Ovary (tissue), 9 donors: ENCODE measurements around the gene CORO1C. TPM values are rescaled to one million over a fixed set of nuclear protein-coding genes. Genes with fewer than 3 reads are reported as not detected.
A peak's percentile ranks its signal among the peaks of the same experiment; 100 is the strongest.

Source experiments
- DNase-seq, 5 donors: peaks; one replicate each; pipeline ENCODE4 v3.0.0-alpha.2; 2019 to 2020
- H3K27ac ChIP-seq, 2 donors: fragments of 200-600 bp; one replicate each; pipeline versions ENCODE4 v1.5.1 to v1.8.0; 2019 to 2022
- H3K27me3 ChIP-seq: fragments of 200-600 bp; one replicate; pipeline ENCODE4 v1.8.0; 2022
- H3K36me3 ChIP-seq: fragments of 200-600 bp; sonication (generic); one replicate; pipeline ENCODE4 v1.5.1; 2019
- H3K4me1 ChIP-seq: one replicate; pipeline ENCODE4 v1.8.1; 2013; ENCODE audit warnings: mild to moderate bottlenecking, moderate library complexity; ENCODE audit not compliant: insufficient read depth
- H3K4me3 ChIP-seq: fragments of 200-600 bp; sonication (generic); one replicate; pipeline ENCODE4 v1.5.1; 2017
- H3K9me3 ChIP-seq, 2 donors: fragments of 200-600 bp in 1 of 2; sonication (generic) in 1 of 2; one replicate each; pipeline versions ENCODE4 v1.5.1 to v1.8.1; 2013 to 2019; ENCODE audit warnings: mild to moderate bottlenecking in 1 of 2, moderate library complexity in 1 of 2
- CTCF ChIP-seq, 3 donors: fragments of 450-650 bp in 2 of 3; fragments of 200-600 bp in 1 of 3; IDR thresholded peaks; one replicate each; pipeline versions ENCODE4 v1.5.1 to v1.8.0; 2016 to 2022; ENCODE audit warnings: antibody characterized with exemption in 3 of 3, mild to moderate bottlenecking in 1 of 3
- EP300 ChIP-seq: sonication (generic); formaldehyde crosslinking; IDR thresholded peaks from one replicate; pipeline ENCODE4 v1.6.1; 2017; ENCODE audit warnings: antibody characterized with exemption
- POLR2A ChIP-seq: fragments of 450-650 bp; IDR thresholded peaks from one replicate; pipeline ENCODE4 v1.6.1; 2017; ENCODE audit warnings: antibody characterized with exemption, mild to moderate bottlenecking, moderate library complexity
- WGBS, 3 donors: extraction: QIAGEN DNeasy Blood & Tissue Kit in 1 of 3; methylation state at CpG; one replicate each; pipeline versions ENCODE4 v1.1.5 to v1.1.7; 2013 to 2017; 5-methylcytosine and 5-hydroxymethylcytosine counted together
- intact Hi-C, 4 donors: fragments of 100-400 bp; cut with DNase I; formaldehyde crosslinking; loops; one replicate each; pipeline versions ENCODE4 v1.11.0 to v1.15.1; 2022 to 2023
- polyA plus RNA-seq, 2 donors: library from polyadenylated mRNA; stranded (reverse); fragments of 200-250 nt in 1 of 2; fragments of 350-450 nt in 1 of 2; fragmentation: Illumina TruSeq in 1 of 2; extraction: RNeasy Lipid Tissue Mini Kit (QIAGEN cat#74804) in 1 of 2; gene quantifications; one replicate each; pipeline ENCODE4 v1.2.3, GENCODE V29; 2013 to 2014
- total RNA-seq, 7 donors: library from RNA; depleted of rRNA in 2 of 7; stranded (reverse); fragments of >200 nt in 2 of 7; fragmentation: NEBNext Ultra II Directional in 3 of 7; extraction: Animal tissue kit (Norgen Biotek cat#: 25700) in 3 of 7; gene quantifications; one replicate each; pipeline versions ENCODE4 v1.1.0 to v1.2.4, GENCODE V29; 2016 to 2023
- donor health status: DM: no; HTN: no; CAD: no; lungs with moderate emphysema.
- donor health status: DM: no; HTN: no; CAD: no.
- donor health status: Bipolar disorder and iron deficiency.
- donor health status: DM: yes; HTN: yes; CAD: no.
- donor health status: DM: no; HTN: no; CAD: no.
- donor health status: DM: yes; HTN: yes; CAD: no.

Gene CORO1C
- total and polyA plus RNA-seq, 9 donors, result 35.1 to 143 (median 113) TPM

DNA sequence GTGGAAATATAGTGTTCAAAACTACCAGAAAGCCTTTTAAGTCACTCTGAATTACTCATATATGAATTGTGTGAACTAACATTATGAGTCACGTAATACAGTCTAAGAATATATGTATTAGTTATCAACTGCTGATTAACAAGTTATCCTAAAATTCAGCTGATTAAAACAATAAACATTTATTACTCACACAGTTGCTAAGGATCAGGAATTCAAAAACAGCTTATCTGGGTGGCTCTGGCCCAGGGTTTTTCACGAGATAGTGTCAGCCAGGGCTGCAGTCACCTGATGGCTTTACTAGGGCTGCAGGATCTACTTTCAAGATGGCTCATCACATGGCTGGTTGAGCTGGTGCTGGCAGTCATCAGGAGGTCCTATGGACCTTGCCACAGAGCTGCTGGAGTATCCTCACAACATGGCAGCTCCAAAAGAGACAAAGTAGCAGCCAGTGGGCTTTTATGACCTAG, 36.5 kb downstream of the CORO1C start:
- no peak for DNase-seq
- Histone ChIP-seq H3K27me3 (no peaks in the 10 kb centered on the region), H3K9me3 (no peaks in the 10 kb centered on the region), H3K4me3 (no peak overlapping the region), H3K27ac (peak overlapping the region in 1 of 2 donors; percentile 9), H3K36me3 (no peaks in the 10 kb centered on the region), H3K4me1 (peaks cover 21% of the 10 kb centered on the region)
- WGBS, 3 donors, result 67 to 80% (median 70%) methylated on average over 2 of the region's 2 CpGs
- intact Hi-C loops, result loop anchor here in 2 of 4 donors (5.0 kb wide), 1 partner anchor 37 kb away; the partner anchor contains the start of gene CORO1C (in 2 of the 2)
- TF ChIP-seq POLR2A (no peak), EP300 (no peak), CTCF (IDR thresholded peaks at IDR 0.05) (no peak)

DNA sequence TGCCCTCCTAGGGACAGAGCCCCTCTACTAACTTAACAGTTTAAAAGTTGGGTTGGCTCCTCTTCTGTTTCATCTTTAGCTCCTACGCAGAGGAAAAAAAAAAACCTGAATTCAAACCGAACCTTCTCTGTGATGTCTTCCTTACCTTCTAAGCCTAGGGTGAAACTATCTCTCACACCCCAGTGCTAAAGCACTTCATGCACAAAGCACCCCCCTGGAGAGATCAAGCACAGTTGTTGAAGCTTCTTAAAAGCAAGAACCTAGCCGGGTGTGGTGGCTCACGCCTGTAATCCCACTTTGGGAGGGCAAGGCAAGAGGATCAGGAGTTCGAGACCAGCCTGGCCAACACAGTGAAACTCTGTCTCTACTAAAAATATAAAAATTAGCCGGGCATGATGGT, 37.6 kb downstream of the CORO1C start:
- no peaks in the 10 kb centered on the region for H3K9me3 ChIP-seq
- intact Hi-C loops, result loop anchor here in 2 of 4 donors (5.0 kb wide), 1 partner anchor 39 kb away; the partner anchor contains the start of gene CORO1C (in 2 of the 2)
- 84 to 93% (median 92%) methylated on average over 6 of the region's 6 CpGs for WGBS, 3 donors
- H3K4me3 ChIP-seq, result no peak overlapping the region
- H3K36me3 ChIP-seq, result no peaks in the 10 kb centered on the region
- peak overlapping the region in 1 of 2 donors; percentile 79 for H3K27ac ChIP-seq
- H3K27me3 ChIP-seq, result no peaks in the 10 kb centered on the region
- TF ChIP-seq CTCF (IDR thresholded peaks at IDR 0.05), result no peak
- TF ChIP-seq EP300, result no peak
- TF ChIP-seq POLR2A, result no peak
- no peak for DNase-seq
- H3K4me1 ChIP-seq, result peaks cover 24% of the 10 kb centered on the region

- Histone ChIP-seq H3K4me3 (no peak overlapping the region), H3K9me3 (no peaks in the 10 kb centered on the region), H3K27ac (peak overlapping the region in 1 of 2 donors; percentile 79), H3K36me3 (no peaks in the 10 kb centered on the region), H3K27me3 (no peaks in the 10 kb centered on the region), H3K4me1 (peaks cover 24% of the 10 kb centered on the region)
- 64 to 79% (median 77%) methylated on average over 6 of the region's 6 CpGs for WGBS, 3 donors
- TF ChIP-seq POLR2A (no peak), CTCF (IDR thresholded peaks at IDR 0.05) (no peak), EP300 (no peak)
- no peak for DNase-seq
- intact Hi-C loops, result loop anchor here in 2 of 4 donors (5.0 kb wide), 1 partner anchor 39 kb away; the partner anchor contains the start of gene CORO1C (in 2 of the 2)
Observed at GRCh38 chr12:108693186-108693730, 38.1 kb downstream of the CORO1C start.

- H3K9me3 ChIP-seq, result no peaks in the 10 kb centered on the region
- no peak overlapping the region for H3K4me3 ChIP-seq
- H3K27me3 ChIP-seq, result no peaks in the 10 kb centered on the region
- whole genome bisulfite sequencing, 3 donors, result 27 to 33% (median 28%) methylated on average over 9 of the region's 9 CpGs
- no peak for TF ChIP-seq POLR2A
- no peak for TF ChIP-seq CTCF (IDR thresholded peaks at IDR 0.05)
- TF ChIP-seq EP300, result no peak
- H3K36me3 ChIP-seq, result no peaks in the 10 kb centered on the region
- peak in 1 of 5 donors; percentile 50 for DNase-seq
- intact Hi-C loops, result loop anchor here in 2 of 4 donors (5.0 kb wide), 1 partner anchor 40 kb away; the partner anchor contains the start of gene CORO1C (in 2 of the 2)
- H3K4me1 ChIP-seq, result peaks cover 24% of the 10 kb centered on the region
- peak overlapping the region; percentile 79 to 82 for H3K27ac ChIP-seq
Observed at GRCh38 chr12:108691998-108692808, 39.1 kb downstream of the CORO1C start.
